Activated gamma-delta T cell (primary cell): Measurements from ENCODE around the gene SLC23A2.
"Not testable (repeated sequence)": the region's sequence is repeated elsewhere in the genome, so short reads cannot be mapped to it uniquely, and the experiment has no call there.

ENCODE experiments used
- DNase-seq: peaks from one replicate; lab custom pipeline; 2025; lab: John Stamatoyannopoulos, UW

The SLC23A2 gene

GRCh38 chr20:5008759-5009158, 7.4 kb upstream of the SLC23A2 start:
- no peak for DNase-seq

GRCh38 chr20:5005326-5005725, 4.0 kb upstream of the SLC23A2 start:
- no peak for DNase-seq

GRCh38 chr20:5004825-5005224, 3.5 kb upstream of the SLC23A2 start:
- not testable (repeated sequence) for DNase-seq

- no peak for DNase-seq
Measured at GRCh38 chr20:5003626-5004025, 2.3 kb upstream of the SLC23A2 start.

GRCh38 chr20:5002077-5002413, 735 bp upstream of the SLC23A2 start:
- DNase-seq, result no peak

- DNase-seq, result peak; percentile 24
Measured at GRCh38 chr20:5000263-5001173, 792 bp downstream of the SLC23A2 start.

- no peak for DNase-seq
Measured at GRCh38 chr20:4999788-5000187, 1.5 kb downstream of the SLC23A2 start.

GRCh38 chr20:4998160-4998651, 3.1 kb downstream of the SLC23A2 start:
- no peak for DNase-seq

GRCh38 chr20:4997222-4997621, 4.1 kb downstream of the SLC23A2 start:
- DNase-seq, result no peak

- DNase-seq, result no peak
Measured at GRCh38 chr20:4989570-4989969, 11.7 kb downstream of the SLC23A2 start.

- no peak for DNase-seq
Measured at GRCh38 chr20:4987130-4987529, 14.2 kb downstream of the SLC23A2 start.

- DNase-seq, result no peak
Measured at GRCh38 chr20:4985658-4986057, 15.7 kb downstream of the SLC23A2 start.

- no peak for DNase-seq
Measured at GRCh38 chr20:4982281-4982680, 19.0 kb downstream of the SLC23A2 start.

- DNase-seq, result no peak
Measured at GRCh38 chr20:4979841-4980410, 21.4 kb downstream of the SLC23A2 start.

GRCh38 chr20:4978050-4978918, 23.0 kb downstream of the SLC23A2 start:
- no peak for DNase-seq

GRCh38 chr20:4976014-4976413, 25.3 kb downstream of the SLC23A2 start:
- not testable (repeated sequence) for DNase-seq

- DNase-seq, result no peak
Measured at GRCh38 chr20:4973330-4974097, 27.8 kb downstream of the SLC23A2 start.

GRCh38 chr20:4972506-4973251, 28.6 kb downstream of the SLC23A2 start:
- no peak for DNase-seq

GRCh38 chr20:4971064-4971463, 30.2 kb downstream of the SLC23A2 start:
- no peak for DNase-seq

- no peak for DNase-seq
Measured at GRCh38 chr20:4967752-4968477, 33.4 kb downstream of the SLC23A2 start.
